Activated naive CD4-positive, alpha-beta T cell treated with anti-CD3 and anti-CD28 coated beads, Interleukin-2, amount 50 U/mL, for 72 hours (primary cell): ENCODE measurements around the gene HNRNPA0. TPM values are rescaled to one million over a fixed set of nuclear protein-coding genes. Genes with fewer than 3 reads are reported as not detected.

Source experiments
- ATAC-seq, 2 donors: fragments of 150-1000 bp; cut with Tn5 transposase; 2 replicates each; pipeline ENCODE4 v1.10.0; 2021; ENCODE audit warnings: mild to moderate bottlenecking in 2 of 2, moderate library complexity in 2 of 2
- DNase-seq, 2 donors: peaks; one replicate each; pipeline ENCODE4 v3.0.0; 2021 to 2022; ENCODE audit warnings: low spot score in 2 of 2
- H3K27ac Mint-ChIP-seq, 2 donors: one replicate each; pipeline ENCODE4 v1.8.0; 2022; ENCODE audit warnings: mild to moderate bottlenecking in 2 of 2, mixed read lengths in 2 of 2
- H3K36me3 Mint-ChIP-seq, 2 donors: one replicate each; pipeline ENCODE4 v1.8.0; 2022; ENCODE audit warnings: mixed read lengths in 2 of 2
- H3K9me3 Mint-ChIP-seq, 2 donors: one replicate each; pipeline ENCODE4 v1.8.0; 2022; ENCODE audit warnings: mixed read lengths in 2 of 2
- total RNA-seq, 2 donors: library from RNA; stranded (reverse); gene quantifications; one replicate each; pipeline ENCODE4 v1.2.3, GENCODE V29; 2022

HNRNPA0 gene
- total RNA-seq, 2 donors from 2014 or later = 29.0 to 53.9 TPM

DNA sequence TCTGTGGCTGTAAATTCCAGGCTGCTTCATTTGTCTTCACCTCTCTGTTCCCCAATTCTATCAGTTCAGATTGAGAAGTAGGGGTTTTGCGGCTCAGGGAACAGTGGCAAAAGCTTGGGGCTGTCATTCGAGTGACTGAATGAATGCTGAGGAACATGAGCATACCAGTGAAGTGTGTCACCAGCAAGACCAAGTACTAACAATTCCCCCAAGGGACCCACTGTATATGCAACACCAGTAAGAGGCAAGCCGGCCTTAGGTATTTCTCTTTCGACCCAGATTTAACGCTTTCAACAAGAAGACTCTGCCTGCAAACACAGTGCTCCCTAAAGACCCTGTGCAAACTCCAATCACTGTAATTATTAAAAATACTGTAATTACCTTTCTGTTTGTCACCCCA is 44.1 kb downstream of the HNRNPA0 start:
- peaks cover 0 to 12% of the 10 kb centered on the region in 2 donors for H3K9me3 Mint-ChIP-seq
- H3K27ac Mint-ChIP-seq = no peak overlapping the region
- DNase-seq = no peak
- ATAC-seq = no peak
- peaks cover 18 to 60% of the 10 kb centered on the region in 2 donors for H3K36me3 Mint-ChIP-seq

GRCh38 chr5:137708796-137709559 is 45.2 kb downstream of the HNRNPA0 start:
- DNase-seq (no peak), ATAC-seq (no peak)
- Mint-ChIP-seq H3K36me3 (peaks cover 8 to 50% of the 10 kb centered on the region in 2 donors), H3K27ac (peak overlapping the region in 1 of 2 donors; percentile 8), H3K9me3 (peaks cover 0 to 7% of the 10 kb centered on the region in 2 donors)

DNA sequence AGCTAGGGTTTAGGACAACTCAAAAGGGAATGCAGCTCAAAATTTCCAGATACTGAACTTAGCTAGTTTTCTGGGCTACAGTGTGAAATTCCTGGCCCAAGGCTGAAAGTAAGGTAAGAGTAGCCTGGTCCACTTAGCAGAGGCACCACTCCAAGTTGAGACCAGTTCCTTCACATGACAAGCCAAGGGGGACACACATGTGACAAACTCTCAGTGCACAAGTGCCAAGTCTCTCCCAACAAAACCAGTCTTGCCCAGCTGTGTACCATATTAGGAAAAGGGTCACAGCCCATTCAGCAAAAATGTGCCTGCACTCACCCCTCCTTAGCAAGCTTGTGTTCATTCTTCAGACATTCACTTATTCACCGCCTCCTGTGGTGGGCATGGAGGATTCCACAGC is 46.1 kb downstream of the HNRNPA0 start:
- peak overlapping the region in 1 of 2 donors; percentile 8 for H3K27ac Mint-ChIP-seq
- peaks cover 6 to 45% of the 10 kb centered on the region in 2 donors for H3K36me3 Mint-ChIP-seq
- ATAC-seq = no peak
- H3K9me3 Mint-ChIP-seq = peaks cover 0 to 6% of the 10 kb centered on the region in 2 donors
- DNase-seq = no peak

- Mint-ChIP-seq H3K36me3 (peaks cover 6 to 44% of the 10 kb centered on the region in 2 donors), H3K9me3 (no peaks in the 10 kb centered on the region), H3K27ac (no peak overlapping the region)
- ATAC-seq (no peak), DNase-seq (no peak)
Measured at GRCh38 chr5:137706841-137707240, 47.3 kb downstream of the HNRNPA0 start.

- Mint-ChIP-seq H3K36me3 (peaks cover 6 to 40% of the 10 kb centered on the region in 2 donors), H3K27ac (peak overlapping the region in 1 of 2 donors; percentile 10), H3K9me3 (no peaks in the 10 kb centered on the region)
- DNase-seq = no peak
- ATAC-seq = no peak
Measured at GRCh38 chr5:137705106-137705505, 49.1 kb downstream of the HNRNPA0 start.

DNA sequence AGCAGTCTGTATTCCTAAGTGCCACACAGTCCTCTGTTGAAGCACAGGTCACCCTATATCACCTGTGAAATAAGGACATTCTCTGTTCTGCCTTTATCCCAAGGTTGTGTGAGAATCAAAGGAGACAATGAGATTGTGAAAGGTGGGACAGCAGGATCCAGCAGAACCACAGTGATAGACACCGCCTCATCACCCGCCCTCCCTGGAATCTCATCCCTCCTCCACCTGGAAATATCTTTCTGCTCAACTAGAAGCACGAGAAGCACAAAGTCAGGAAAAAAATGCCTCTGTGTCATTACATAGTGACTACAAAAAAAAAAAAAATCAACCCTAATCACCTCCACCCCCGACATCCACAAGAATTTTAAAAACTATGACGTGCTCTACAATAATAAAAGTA is 50.6 kb downstream of the HNRNPA0 start:
- ATAC-seq (no peak), DNase-seq (no peak)
- Mint-ChIP-seq H3K27ac (no peak overlapping the region), H3K9me3 (no peaks in the 10 kb centered on the region), H3K36me3 (peaks cover 4 to 37% of the 10 kb centered on the region in 2 donors)

DNA sequence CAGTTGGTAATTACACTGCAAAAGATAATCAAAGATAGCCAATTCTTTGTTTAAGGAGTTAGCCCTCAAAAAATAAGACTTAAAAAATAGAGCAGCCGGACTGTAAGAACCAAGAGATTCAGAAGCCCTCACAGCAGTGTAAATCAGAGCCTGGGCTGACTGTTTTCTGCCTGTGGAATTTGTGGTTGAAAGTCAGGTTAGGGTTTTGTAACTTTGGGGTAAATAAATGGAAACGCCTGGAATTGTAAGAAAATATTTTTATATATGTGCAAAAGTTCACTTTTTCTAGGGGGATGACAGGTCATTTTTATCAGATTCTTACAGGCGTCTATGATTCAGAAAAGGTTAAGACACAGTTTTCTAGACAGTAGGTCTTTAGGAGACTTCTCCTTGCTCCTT is 53.9 kb downstream of the HNRNPA0 start:
- peaks cover 0 to 3% of the 10 kb centered on the region in 2 donors for H3K9me3 Mint-ChIP-seq
- ATAC-seq (no peak), DNase-seq (no peak)
- H3K27ac Mint-ChIP-seq = no peak overlapping the region
- peaks cover 0 to 29% of the 10 kb centered on the region in 2 donors for H3K36me3 Mint-ChIP-seq

GRCh38 chr5:137699336-137700281 is 54.6 kb downstream of the HNRNPA0 start:
- H3K36me3 Mint-ChIP-seq = peaks cover under 1 to 34% of the 10 kb centered on the region in 2 donors
- H3K27ac Mint-ChIP-seq = no peak overlapping the region
- H3K9me3 Mint-ChIP-seq = peaks cover 0 to 7% of the 10 kb centered on the region in 2 donors
- no peak for ATAC-seq
- DNase-seq = no peak

- ATAC-seq (peak; percentile 97 to 98), DNase-seq (peak in 1 of 2 donors; percentile 35)
- Mint-ChIP-seq H3K36me3 (peaks cover 19 to 29% of the 10 kb centered on the region in 2 donors), H3K27ac (peak overlapping the region; percentile 83 to 95), H3K9me3 (peaks cover 0 to 7% of the 10 kb centered on the region in 2 donors)
Measured at GRCh38 chr5:137696481-137696880, 57.7 kb downstream of the HNRNPA0 start.

- DNase-seq (peak in 1 of 2 donors; percentile 7), ATAC-seq (peak; percentile 47 to 65)
- peak overlapping the region; percentile 83 to 95 for H3K27ac Mint-ChIP-seq
- peaks cover 19 to 28% of the 10 kb centered on the region in 2 donors for H3K36me3 Mint-ChIP-seq
- H3K9me3 Mint-ChIP-seq = peaks cover 0 to 7% of the 10 kb centered on the region in 2 donors
Measured at GRCh38 chr5:137695651-137696428, 58.3 kb downstream of the HNRNPA0 start.

Other genes with a start within 250 kb of the HNRNPA0 start
- 10 to 100 TPM in 1 of 2 donors, 1 to 10 TPM in 1; 3.1 to 17.2 TPM for gene KLHL3, start 18.3 kb downstream of the HNRNPA0 start, total RNA-seq
- gene MYOT, start 113.5 kb upstream of the HNRNPA0 start, total RNA-seq = not detected
- under 1 TPM in 1 of 2 donors, not detected in 1; 0.48 TPM for gene PKD2L2, start 135.1 kb upstream of the HNRNPA0 start, total RNA-seq